NCI-H226 (cell line): Measurements from ENCODE around the gene ARRDC4.
"Not testable (repeated sequence)": the region's sequence is repeated elsewhere in the genome, so short reads cannot be mapped to it uniquely, and the experiment has no call there.

Experiments
- DNase-seq: peaks from one replicate; pipeline ENCODE4 v3.0.0-alpha.2; 2015

ARRDC4 gene

DNA sequence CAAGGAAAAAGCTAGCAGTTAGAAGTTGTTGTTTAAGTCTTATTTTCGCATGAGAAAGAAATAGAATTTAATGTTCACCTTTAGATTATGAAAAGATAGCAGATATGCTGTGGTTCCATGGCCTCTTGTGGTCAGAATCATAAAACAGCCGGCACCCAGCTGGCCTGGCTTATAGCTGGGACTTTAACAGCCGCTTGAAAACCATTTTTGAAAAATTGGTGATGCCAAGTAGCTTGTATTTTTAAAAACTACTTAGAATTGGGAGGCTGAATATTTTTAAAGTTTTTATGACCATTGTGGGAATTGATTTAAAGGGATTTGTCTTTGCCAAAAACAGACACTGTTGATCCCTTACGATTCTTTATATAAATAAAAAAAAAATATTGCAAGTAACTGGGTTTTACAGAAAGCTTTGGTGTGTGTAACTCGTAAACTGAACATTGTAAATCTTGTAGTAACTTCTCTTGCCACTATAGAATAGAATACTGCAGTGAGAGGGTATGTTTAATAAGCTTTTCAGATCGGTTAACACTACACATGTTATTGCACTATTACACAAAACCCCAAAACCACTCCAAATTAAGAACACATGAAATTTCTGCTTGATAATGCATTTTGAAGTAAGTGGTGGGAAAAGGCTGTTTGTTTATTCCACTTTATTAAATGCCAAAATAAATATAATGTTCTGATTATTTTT, 6.6 kb downstream of the ARRDC4 start:
- no peak for DNase-seq

DNA sequence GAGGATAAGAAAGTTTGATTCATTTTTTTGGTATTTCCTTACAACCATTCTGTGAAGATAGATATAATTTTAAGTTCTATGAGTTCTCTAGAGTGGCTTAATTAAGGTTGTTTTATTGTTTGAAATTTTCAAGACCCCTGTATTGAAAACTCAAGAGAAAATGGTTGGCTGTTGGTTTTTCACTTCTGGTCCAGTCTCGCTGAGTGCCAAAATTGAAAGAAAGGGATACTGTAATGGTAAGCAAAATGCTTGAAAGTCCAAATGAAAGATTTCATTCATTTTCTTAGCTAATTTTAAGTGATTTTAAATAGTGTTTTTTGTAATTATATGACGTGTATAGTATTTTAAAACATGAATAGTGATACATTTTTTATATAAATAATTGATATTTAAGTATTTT, 7.4 kb downstream of the ARRDC4 start:
- DNase-seq, result no peak

DNA sequence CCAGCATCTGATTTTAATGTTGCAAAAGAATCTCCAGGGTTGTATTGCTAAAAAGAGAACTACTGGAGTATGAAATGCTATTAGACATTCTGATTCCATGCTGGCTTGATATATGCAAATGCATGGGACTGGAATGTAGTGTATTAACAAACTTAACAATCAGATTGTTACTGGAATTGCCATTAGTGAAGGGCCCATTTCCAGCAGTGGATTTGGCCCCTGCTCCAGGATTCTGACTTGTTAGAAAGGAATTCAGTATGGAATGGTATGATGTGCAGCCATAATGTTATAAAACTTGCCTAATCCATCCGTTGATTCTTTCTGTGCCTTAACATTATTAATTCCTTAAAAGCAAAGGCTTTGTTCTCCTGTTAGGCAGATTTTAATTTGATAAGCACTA, 7.9 kb downstream of the ARRDC4 start:
- peak; percentile 59 for DNase-seq

DNA sequence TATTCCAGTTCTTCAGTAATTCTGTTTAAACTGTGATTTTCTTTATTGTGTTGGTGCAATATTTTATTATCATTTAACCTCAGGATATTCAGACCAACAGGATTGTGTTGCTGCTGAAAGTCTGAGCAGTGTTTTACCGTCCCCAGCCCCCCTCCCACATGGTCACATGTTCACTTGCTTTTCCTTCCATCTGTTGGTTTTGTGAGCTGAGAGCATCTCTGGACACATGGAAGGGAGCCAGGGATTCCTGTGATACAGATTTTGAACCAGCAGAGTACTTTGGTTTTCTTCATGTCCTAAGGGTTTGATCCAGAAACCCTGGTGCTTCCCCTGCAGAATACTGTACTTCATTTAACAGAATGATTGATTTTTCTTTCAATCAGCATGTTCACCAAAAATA, 11.9 kb downstream of the ARRDC4 start:
- no peak for DNase-seq

DNA sequence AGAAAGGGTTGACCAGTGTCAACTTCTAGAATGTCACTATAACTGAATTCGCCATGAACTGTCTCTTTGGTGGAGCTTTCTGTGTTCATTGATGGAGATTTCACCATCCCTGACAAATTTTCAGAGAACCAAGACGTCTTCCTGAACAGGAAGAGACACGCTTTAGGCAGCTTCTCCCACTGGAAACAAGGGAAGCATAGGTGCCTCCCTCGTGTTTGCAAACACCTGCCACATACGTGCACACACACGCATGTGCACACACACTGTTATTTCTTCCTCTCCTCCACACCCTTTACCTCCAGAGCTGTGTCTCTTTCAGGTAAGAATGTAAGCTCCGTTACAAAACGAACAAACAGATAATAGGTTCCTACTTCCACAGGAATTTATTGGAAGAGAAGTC, 15.6 kb downstream of the ARRDC4 start:
- DNase-seq, result no peak

DNA sequence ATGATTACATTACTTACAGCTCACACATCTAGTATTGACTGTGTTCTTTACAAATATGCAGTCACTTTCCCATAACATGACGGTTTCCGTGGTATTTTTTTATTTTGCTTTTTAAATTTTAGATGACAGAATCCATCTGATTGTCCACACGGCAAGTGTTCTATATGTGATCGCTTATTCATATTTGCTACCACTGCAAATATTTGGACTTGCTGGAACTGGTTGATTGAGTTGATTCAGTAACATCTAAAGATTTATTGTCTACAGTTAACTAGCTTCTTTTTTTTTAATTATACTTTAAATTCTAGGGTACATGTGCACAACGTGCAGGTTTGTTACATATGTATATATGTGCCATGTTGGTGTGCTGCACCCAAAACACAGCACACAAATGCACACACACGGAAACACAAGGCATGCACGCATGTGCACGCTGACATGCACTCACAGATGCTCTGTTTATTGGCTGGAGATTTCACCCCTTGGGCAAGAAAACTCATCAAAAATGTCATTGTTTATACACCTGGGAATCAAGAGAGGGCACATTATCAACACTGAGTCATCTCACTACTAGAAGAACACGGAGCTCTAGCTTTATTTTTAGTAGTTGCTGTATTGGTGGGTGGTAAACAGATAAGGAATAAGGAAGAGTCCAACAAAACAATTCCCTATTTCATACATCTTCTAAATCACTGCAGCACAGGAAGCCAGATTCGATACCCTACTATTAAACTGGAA, 16.4 kb downstream of the ARRDC4 start:
- DNase-seq, result no peak

DNA sequence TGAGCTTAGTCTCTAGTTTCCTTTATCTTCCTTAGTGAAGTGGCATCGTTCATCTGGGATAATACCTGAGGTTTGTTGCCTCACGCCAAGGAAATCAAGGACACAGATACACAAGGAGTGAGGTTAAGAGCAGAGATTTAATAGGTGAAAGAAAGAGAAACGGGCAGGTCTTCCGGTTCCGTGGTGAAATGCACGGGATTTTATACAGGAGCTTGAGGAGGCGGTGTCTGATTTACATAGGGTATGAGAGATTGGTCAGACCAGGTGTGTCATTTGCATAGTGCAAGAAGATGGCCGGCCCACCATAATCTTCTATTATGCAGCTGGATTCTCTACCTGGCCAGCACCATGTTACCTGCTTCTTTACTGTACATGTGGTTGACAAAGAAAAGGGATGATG, 17.2 kb downstream of the ARRDC4 start:
- DNase-seq, result no peak

DNA sequence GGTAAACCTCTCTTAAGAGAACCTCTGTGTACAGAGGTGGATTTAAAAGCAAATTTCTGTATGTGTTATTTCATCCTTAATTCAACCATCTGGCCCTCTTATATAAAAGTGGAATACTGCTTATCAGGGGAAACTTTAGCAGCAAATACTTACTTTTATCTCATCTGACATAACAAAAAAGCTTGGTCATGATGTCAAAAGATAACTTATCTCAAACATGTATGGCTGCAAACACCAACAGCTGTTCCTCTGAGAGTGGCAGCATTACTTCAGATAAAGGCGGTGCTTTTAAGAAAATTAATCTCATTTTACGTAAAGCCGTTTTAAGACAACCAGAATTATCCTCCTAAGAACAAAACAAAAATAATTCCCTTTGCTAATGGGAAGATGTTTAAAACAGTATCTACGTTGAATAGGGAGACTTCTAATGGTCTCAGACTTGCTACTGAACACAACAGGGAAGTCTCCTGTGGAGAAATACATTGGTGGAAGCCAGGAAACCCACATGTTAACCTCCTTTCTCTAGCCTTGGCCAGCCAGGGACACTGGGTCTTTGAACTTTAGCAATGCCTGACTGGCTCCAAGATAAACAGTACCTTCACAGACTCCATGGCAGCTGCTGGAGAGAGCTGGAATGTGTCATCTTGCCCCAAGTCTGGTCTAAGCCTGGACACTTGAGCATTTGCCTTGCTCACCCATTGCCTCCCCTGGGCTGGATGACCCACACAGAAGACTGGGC, 18.1 kb downstream of the ARRDC4 start:
- no peak for DNase-seq

DNA sequence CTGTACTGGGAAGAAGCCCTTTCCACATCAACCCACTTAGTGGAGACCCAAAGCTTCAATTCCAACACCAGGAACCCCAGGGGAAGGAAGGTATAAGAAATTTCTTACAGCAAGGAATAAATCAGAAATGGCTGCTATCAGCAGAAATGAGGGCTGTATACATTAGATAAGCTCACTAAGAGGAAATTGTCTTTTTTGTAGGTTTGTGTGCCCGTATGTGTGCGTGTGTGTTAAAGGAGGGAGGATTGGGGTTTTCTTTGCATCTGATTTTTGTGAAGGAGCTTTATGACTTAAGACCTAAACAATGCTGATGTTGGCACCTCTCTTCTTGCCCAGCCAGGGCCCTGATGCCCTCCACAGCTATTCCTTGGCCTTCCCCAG, 18.6 kb downstream of the ARRDC4 start:
- DNase-seq, result no peak

DNA sequence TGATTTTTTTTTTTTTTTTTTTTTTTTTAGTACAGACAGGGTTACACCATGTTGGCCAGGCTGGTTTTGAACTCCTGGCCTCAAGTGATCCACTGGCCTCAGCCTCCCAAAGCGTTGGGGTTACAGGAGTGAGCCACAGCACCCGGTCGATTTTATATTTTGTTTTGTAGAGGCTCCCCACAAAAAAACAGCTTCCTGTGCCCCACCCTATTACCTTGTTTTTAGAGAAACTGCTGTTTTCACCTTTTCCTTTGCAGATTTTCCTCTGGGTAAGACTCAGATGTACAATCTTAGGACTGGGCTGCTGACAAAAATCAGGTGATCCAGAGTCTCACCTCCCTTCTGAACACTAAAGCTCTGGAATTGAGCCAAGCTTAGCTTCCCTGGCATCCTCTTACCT, 20.6 kb downstream of the ARRDC4 start:
- no peak for DNase-seq

DNA sequence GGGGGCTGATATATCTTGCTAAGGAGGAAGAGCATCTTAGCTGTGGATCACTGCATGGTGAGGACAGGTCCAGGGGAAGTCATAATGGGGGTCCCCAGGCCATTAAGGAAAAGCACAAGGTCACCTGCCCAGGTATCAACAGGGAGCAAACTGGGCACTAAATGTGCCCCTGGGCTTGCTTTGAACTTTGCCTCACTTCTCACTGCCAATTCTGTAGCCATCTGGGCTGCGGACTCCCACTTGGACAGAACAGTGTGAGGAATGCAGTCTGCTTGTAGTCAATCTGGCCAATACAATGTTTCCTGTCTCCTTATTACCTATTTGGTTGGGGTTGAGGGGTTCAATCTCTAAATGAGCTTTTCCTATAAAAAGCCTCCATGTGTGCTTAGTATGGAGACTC, 21.3 kb downstream of the ARRDC4 start:
- no peak for DNase-seq

DNA sequence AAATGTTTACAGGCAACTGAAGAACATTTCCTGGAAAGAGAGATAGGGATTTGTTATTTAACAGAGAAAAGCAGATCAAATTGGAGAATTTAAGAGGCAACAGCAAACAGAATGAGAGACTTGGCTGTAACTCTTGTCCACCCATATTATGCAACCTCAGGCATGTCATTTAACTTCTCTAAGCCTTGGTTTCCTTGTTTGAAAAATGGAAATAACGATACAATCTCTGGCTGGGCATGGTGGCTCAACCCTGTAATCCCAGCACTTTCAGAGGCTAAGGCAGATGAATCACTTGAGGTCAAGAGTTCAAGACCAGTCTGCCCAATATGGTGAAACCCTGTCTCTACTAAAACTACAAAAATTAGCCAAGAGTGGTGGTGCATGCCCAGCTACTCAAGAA, 23.7 kb downstream of the ARRDC4 start:
- peak; percentile 24 for DNase-seq

DNA sequence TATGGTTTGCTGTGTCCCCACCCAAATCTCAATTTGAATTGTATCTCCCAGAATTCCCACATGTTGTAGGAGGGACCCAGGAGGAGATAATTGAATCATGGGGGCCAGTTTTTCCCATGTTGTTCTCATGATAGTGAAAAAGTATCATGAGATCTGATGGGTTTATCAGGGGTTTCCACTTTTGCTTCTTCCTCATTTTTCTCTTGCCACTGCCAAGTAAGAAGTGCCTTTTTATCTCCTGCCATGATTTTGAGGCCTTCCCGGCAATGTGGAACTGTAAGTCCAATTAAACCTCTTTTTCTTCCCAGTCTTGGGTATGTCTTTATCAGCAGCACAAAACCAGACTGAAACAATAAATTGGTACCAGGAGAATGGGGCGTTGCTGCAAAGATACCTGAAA, 25.5 kb downstream of the ARRDC4 start:
- DNase-seq, result not testable (repeated sequence)

DNA sequence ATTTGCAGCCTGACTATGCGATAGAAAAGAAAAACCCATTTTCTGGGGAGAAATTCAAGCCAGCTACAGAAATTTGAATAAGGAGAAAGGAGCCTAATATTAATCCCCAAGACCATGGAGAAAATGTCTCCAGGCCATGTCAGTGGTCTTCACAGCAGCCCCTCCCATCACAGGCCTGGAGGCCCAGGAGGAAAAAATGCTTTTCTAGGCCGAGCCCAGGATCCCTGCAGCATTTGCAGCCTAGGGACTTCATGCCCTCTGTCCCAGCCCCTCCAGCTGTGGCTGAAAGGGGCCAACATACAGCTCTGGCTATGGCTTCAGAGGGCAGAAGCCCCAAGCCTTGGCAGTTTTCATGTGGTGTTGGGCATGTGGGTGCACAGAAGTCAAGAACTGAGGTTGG, 26.3 kb downstream of the ARRDC4 start:
- DNase-seq, result no peak

DNA sequence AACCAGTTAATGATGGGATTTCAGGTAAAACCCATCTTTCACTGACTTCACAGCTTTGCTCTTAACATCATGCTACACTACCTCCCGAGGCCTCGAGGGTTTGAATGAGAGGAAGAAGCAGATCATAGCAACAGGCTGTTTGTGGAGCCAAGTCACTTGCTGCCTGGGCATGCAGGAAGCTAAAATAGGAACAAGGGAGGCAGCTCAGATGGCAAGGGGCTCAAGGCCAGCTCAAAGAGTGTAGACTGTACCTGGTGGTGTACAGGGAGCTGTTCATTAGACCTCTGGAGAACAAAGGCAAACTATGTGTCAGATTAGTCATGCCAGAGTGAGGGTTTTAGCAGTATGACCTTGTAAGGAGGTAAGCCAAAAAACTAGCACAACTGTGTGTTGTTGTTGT, 28.8 kb downstream of the ARRDC4 start:
- DNase-seq, result no peak

DNA sequence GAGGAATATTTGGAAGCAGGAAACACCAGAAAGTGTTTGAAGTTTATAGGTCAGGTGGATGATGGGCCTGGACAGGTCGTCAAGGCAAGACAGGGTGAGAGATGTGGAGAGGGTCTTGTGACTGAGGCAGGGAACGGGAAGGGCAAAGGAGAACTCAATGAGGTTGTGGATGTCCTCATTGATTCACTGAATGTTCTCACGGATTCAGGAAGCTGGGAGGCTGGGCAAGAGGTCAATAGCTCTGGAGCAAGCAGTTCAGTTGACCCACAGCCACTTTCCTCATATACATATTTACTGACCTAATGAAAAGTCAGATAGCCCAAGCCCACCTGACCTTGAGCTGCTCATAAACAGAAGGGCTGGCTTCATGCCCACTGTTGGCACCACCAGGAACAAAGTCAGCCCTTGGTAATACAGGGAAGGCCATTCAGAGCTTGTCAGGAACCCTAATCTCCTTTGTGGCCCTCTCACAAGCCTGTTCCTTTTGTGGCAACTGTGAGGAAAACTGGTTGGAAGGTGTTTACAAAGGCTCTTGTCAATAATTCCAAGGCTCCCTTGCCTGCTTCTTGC, 31.6 kb downstream of the ARRDC4 start:
- DNase-seq, result no peak

DNA sequence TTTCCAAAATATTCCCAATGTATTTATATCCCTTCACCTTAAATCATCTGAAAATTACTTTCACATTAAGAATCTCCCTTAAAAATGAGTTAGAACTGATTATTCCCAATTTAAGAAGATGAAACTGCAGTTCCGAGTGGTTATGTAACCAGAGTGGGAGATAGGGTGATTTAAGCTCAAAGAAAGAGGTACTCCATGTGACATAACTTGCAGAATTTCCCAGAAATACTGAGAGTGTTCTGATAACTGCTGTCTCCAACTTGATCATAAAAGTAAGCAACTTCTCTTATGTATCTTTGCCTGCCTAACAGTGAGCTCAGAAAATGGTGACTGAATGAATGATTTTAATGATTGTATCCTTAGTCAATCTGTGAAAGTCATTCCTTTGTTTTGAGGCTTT, 32.3 kb downstream of the ARRDC4 start:
- no peak for DNase-seq

DNA sequence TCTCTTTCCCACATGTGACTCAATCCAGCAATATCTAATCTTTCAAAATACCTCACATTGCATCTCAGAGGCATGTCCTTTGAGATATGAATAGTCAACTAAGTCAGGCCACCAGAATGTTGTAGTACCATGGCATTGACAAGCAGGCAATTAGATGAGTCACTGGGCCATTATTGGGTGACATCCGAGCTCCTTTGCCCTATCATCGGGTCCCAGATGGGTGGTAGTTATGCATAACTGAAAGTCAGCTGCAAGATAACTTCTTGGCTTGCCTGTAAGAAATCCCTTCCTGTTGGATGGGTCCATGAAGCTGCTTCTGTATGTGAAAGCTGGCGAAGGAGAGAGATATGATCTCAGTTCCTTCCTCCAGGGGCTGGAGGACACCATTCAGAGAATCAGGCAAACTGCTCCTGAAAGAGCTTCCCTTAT, 32.8 kb downstream of the ARRDC4 start:
- DNase-seq, result no peak

DNA sequence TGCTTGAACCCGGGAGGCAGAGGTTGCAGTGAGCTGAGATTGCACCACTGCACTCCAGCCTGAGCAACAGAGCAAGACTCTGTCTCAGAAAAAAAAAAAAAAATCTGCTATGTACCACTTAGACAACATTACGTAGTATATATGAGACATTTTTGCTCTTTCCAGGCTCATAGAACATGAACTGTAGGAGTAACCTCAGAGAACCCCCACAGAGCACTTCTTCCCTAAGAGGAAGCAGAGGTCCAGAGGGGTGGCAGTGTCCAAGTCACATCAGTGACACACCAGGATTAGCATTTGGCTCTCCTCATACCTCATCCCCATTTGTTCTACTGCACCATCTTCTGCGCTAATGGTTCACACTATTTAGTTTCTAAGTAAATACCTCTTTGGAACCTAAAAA, 33.7 kb downstream of the ARRDC4 start:
- DNase-seq, result no peak

DNA sequence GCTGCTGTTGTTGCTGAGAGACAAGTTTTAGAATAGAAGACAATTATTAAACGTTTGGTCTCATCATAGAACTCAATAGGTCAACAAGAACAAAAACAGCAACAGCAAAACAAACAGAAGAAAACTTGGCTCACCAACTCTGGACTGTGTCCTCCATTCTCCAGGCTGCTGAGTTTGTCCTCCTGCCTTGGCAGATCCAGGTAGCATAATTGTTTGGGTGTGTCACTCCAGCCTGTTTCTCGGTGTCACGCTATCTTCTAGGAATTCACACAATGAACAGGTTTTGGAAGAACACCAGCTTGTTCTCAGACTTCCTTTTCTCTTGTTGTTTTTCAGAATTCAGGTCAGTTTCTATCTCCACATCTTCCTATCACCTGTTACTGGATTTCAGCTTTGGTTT, 34.7 kb downstream of the ARRDC4 start:
- DNase-seq, result no peak

DNA sequence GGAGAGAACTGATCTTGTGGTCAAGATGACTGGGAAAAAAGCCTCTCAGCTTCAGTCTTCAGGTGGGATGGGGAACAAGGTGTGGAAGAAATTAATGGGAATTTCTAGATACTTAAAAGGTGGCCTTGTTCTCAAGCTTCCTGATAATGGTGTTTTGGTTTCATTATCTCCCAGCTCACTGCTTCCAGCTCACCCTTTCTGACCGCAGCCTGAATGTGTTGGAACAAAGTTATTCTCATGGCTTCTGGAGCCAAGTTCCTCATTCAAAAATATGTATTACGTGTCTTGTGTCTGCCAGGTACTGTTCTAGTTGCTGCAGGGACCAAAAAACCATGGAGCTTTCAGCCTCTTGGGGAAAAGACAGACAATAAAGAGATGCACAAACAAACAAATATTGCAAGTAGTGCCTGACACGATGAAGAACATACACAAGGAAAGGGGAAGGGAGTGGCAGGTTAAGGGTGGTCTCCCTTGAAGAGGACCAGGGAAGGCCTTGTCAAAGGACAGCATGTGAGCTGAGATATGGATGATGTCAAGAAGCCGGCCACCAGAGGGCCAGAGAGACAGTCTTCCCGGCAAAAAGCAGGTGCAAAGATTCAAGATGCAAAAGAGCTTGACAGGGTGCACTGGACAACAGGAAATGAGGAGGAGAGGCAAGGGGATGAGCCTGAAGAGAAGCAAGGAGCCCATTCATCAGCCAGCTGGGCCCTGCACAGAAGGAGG, 35.5 kb downstream of the ARRDC4 start:
- DNase-seq, result peak; percentile 26

DNA sequence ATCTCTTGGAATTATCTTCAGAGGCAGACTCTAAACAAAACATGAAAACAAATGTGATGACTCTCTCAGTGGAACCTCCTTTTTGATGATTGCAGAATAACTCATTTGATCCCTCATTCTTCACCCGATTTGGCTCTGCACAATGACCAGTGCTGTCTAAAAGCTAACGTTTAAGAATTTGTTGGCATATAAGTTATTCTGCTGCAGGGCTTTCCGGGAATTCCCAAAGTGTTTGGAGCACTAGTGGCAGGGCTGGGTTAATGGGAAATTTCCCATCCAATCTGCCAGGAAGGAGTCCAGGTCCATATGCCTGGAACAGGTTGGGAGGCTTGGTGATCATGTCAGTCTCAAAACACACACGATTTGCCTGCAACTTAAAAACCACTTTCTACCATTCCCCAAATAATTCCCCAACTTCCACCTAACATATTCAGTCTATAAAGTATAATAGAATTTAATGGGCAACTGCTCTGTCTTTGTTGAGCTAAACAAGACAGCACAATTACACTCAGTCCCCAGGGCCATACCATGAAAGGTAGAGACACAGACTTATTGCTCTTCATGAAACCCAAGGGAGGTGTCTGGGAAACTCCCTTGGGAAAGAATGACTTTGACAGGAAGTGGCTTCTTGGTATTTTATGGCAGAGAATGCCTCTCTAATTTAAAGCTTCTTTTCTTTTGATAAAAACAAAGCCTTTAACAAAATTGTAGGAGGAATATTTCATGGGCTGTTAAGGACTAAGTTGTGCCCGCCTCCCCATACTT, 38.0 kb downstream of the ARRDC4 start:
- peak; percentile 47 for DNase-seq
